GOT3 (cell line): ENCODE results near the gene HPSE.
A peak's percentile ranks its signal among the peaks of the same experiment; 100 is the strongest.
"Not testable (repeated sequence)": the region's sequence is repeated elsewhere in the genome, so short reads cannot be mapped to it uniquely, and the experiment has no call there.

Source experiments
- DNase-seq: peaks from one replicate; lab custom pipeline; 2025; ENCODE audit warnings: mixed read lengths; lab: John Stamatoyannopoulos, UW

Gene HPSE

GRCh38 chr4:83331956-83332355 is 2.7 kb downstream of the HPSE start:
- DNase-seq, result no peak

- no peak for DNase-seq
These were observed 5.0 kb downstream of the HPSE start for GRCh38 chr4:83329521-83330110.

GRCh38 chr4:83328521-83329187 is 6.0 kb downstream of the HPSE start:
- no peak for DNase-seq

- no peak for DNase-seq
These were observed 8.1 kb downstream of the HPSE start for GRCh38 chr4:83326546-83326945.

- not testable (repeated sequence) for DNase-seq
These were observed 9.3 kb downstream of the HPSE start for GRCh38 chr4:83325306-83325705.

GRCh38 chr4:83323136-83323535 is 11.5 kb downstream of the HPSE start:
- no peak for DNase-seq

GRCh38 chr4:83320548-83320947 is 14.1 kb downstream of the HPSE start:
- no peak for DNase-seq

- DNase-seq, result no peak
These were observed 16.0 kb downstream of the HPSE start for GRCh38 chr4:83318666-83319065.

GRCh38 chr4:83317671-83318070 is 17.0 kb downstream of the HPSE start:
- DNase-seq, result no peak

- DNase-seq, result no peak
These were observed 18.0 kb downstream of the HPSE start for GRCh38 chr4:83316459-83317165.

GRCh38 chr4:83315341-83315870 is 19.2 kb downstream of the HPSE start:
- DNase-seq, result no peak

GRCh38 chr4:83308672-83309071 is 26.0 kb downstream of the HPSE start:
- no peak for DNase-seq

- no peak for DNase-seq
These were observed 26.7 kb downstream of the HPSE start for GRCh38 chr4:83307920-83308319.

GRCh38 chr4:83305187-83305586 is 29.5 kb downstream of the HPSE start:
- DNase-seq, result no peak

- DNase-seq, result no peak
These were observed 36.9 kb downstream of the HPSE start for GRCh38 chr4:83297548-83298260.

- no peak for DNase-seq
These were observed 41.2 kb downstream of the HPSE start for GRCh38 chr4:83293305-83294046.

GRCh38 chr4:83290059-83290774 is 44.4 kb downstream of the HPSE start:
- not testable (repeated sequence) for DNase-seq

GRCh38 chr4:83288381-83288780 is 46.3 kb downstream of the HPSE start:
- not testable (repeated sequence) for DNase-seq

- DNase-seq, result peak; percentile 12
These were observed 49.6 kb downstream of the HPSE start for GRCh38 chr4:83285055-83285407.

- peak; percentile 91 for DNase-seq
These were observed 50.2 kb downstream of the HPSE start, which contains the start of gene COQ2 for GRCh38 chr4:83284193-83285054. Gene COQ2, minus strand, starts transcription at chr4:83284798. Its CDS starts 34 bp downstream, at chr4:83284764.
